ENCODE measurements around the gene TNXB.
"Not testable (repeated sequence)": the region's sequence is repeated elsewhere in the genome, so short reads cannot be mapped to it uniquely, and the experiment has no call there.

Gene TNXB

GRCh38 chr6:32037136-32037535 lies 72.0 kb downstream of the TNXB start:
- DNase-seq = not testable (repeated sequence)

GRCh38 chr6:32035283-32036013 lies 73.7 kb downstream of the TNXB start:
- DNase-seq = not testable (repeated sequence)

- DNase-seq = not testable (repeated sequence)
These were observed 79.6 kb downstream of the TNXB start for GRCh38 chr6:32029553-32029952.

- not testable (repeated sequence) for DNase-seq
These were observed 80.5 kb downstream of the TNXB start for GRCh38 chr6:32028631-32029030.

- not testable (repeated sequence) for DNase-seq
These were observed 87.0 kb downstream of the TNXB start for GRCh38 chr6:32022100-32022499.

DNA sequence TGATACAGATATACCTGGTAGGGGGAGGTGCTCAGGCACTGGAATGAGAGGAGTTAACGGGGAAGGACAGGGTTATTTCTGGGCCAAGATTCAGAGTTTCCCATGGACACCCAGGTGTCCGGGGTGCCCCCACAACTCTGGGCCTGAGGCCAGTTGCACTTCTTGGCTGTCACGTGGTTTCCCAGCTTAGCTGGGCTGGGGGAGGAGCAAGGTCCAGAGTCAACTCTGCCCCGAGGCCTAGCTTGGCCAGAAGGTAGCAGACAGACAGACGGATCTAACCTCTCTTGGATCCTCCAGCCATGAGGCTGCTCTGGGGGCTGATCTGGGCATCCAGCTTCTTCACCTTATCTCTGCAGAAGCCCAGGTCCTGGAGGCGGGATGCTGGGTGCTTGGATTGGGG lies 94.6 kb downstream of the TNXB start, which contains the start of gene C4B:
C4B (plus strand) TSS at position 249 of the 400 bp plus-strand sequence; CDS start at position 300, 51 bp downstream.
- DNase-seq = not testable (repeated sequence)

DNA sequence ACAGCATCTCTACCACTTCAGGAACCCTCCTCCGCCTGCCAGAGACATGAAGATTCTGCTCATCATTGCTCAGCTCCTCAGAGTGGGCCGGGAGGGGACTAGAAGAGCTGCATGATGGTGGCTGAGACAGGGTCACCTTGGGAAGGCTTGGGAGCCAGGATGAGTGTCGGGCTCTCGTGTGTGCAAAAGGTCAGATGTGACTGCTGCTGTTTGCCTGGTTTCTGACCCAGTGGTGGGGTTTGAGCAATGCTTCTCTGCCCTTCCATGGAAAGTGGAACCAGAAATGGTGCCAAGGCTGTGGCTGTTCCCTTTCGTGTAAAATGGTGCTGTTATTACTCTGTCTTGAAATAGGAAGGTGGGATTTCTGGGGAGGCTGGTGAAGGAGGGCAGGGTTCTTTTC lies 95.4 kb downstream of the TNXB start:
- not testable (repeated sequence) for DNase-seq

DNA sequence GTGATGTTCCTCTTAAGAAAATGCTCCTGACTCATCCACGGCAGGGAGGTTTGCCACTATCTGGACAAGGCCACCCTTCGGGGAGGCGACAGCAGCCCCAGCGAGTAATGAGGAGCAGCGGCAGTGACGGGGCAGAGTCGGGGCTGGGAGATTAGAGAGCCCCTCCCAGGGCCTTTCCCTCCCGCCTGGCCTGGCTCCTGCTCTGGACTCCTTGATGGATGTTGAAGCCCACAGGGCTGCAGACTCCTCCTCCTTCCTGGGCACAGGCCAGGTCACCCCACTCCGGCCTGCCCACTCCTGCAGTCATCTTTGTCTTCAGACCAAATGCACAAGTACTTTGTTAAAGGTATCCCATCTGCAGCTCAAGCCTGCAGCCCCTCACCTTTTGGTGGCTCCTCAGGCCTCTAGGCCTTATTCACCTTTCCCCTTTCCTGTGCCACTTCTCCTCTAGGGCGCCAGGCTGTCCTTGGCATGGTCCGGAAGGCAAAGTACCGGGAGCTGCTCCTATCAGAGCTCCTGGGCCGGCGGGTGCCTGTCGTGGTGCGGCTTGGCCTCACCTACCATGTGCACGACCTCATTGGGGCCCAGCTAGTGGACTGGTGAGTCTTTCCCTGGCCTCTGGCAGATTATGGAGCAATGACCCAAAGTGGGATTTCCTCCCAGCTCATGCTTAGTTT lies 96.1 kb downstream of the TNXB start:
- not testable (repeated sequence) for DNase-seq

DNA sequence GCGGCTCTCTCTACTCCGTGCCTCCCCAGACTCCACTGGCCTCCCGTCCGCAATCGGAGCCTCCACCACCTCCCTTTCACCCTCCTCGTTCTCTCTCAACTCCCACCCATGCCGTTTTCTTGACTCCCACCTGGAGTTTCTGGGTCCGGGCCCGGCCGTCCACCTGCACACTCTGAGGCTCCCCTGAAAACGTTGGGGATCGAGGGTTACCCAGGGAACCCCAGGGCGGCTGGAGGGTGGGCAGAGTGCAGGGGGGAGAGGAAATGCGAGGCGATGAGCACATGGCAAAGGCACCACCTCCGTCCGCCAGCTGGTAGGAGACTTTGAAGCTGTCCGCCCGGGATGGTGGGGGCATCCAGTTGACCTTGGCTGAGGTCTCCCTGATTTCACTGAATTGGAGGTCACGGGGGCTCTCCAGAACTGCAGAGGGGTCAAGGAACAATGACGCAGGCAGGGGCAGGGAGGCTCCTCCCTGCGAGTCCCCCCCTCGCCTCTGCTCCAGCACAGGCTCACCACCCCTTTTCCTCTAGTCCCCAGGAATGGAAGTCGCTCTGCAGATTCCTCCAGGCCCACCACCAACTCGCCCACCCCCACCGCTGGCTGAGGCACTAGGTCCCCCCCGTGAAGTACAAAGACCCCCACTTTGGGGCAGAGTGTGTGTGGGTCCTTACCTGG lies 98.1 kb downstream of the TNXB start:
- DNase-seq = not testable (repeated sequence)

DNA sequence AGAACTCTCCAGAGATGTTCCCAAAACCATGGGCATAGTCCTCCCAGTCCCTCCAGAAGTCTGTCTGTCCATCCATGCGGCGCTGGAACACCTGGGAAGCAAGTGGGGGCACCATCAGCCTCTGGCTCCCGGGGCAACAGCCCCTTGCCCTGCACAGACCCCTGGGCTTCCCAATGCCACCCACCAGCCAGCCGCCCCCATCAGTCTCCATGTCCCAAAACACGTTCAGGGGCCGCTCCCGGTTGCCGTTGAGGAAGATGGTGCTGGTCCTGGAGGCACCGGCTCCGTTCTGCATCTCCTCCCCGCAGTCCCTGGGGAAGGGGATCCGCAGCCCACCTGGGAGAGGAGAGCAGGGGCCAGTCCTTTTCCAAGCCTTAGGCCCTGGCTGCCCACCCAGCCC lies 99.6 kb downstream of the TNXB start:
- DNase-seq = not testable (repeated sequence)

DNA sequence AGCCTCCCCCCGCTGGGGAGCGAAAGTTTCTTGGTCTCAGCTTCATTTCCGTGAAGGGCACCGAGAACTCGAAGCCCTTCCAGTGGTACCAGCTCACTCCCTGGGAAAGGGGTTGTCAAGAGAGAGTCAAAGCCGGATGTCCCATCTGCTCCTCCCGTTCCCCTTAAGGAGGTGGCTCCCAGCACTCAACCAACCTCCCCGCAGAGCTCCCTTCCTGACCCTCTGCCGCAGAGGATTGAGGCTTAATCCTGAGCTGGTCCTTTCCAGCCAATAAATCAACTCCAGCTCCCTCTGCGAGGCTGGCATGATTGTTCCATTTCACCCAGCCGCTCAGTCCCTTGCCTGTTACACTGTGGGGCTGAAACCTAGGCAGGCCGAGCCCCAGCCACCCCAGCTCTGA lies 100.5 kb downstream of the TNXB start:
- DNase-seq = not testable (repeated sequence)

GRCh38 chr6:32008037-32008436 lies 101.1 kb downstream of the TNXB start:
- not testable (repeated sequence) for DNase-seq

- not testable (repeated sequence) for DNase-seq
These were observed 102.1 kb downstream of the TNXB start for GRCh38 chr6:32007086-32007485.

DNA sequence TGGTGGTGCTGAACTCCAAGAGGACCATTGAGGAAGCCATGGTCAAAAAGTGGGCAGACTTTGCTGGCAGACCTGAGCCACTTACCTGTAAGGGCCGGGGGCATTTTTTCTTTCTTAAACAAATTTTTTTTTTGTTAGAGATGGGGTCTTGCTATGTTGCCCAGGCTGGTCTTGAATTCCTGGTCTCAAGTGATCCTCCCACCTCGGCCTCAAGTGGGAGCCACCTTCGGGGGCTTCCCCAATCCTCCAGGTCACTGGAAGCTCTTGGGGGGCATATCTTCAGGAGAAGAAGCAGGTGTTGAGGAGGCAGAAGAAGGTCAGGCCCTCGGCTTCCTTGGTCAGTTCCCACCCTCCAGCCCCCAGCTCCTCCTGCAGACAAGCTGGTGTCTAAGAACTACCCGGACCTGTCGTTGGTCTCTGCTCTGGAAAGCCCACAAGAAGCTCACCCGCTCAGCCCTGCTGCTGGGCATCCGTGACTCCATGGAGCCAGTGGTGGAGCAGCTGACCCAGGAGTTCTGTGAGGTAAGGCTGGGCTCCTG lies 103.1 kb downstream of the TNXB start:
- not testable (repeated sequence) for DNase-seq

DNA sequence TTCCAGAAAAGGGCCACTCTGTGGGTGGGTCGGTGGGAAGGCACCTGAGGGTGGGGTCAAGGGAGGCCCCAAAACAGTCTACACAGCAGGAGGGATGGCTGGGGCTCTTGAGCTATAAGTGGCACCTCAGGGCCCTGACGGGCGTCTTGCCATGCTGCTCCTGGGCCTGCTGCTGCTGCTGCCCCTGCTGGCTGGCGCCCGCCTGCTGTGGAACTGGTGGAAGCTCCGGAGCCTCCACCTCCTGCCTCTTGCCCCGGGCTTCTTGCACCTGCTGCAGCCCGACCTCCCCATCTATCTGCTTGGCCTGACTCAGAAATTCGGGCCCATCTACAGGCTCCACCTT lies 103.6 kb downstream of the TNXB start:
- not testable (repeated sequence) for DNase-seq

DNA sequence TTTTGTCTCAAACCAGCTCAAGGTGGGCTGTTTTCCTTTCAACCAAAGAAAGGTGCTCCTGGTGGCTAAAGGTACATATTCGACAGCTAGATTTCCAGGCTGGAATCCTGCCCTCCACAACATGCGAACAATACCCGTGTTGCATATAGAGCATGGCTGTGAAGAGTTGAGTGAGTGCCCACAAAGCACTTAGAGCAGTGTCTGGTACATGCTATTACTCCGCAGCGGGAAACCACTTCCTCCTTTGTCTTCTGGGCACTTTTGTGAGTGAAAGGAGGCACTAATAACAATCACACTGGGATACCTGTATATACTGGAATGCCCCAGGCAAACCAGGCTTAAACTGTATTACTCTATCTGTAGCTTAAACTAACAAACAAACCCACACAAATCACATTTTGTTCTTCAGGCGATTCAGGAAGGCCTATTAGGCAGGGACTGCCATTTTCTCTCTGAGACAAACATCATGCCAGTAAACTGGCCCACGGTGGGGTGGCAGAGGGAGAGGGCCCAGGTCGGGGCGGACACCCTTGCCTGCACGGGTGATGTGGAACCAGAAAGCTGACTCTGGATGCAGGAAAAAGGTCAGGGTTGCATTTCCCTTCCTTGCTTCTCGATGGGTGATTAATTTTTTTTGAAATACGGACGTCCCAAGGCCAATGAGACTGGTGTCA lies 104.1 kb downstream of the TNXB start:
- not testable (repeated sequence) for DNase-seq

- not testable (repeated sequence) for DNase-seq
These were observed 104.7 kb downstream of the TNXB start for GRCh38 chr6:32004393-32004792.

- DNase-seq = not testable (repeated sequence)
These were observed 105.8 kb downstream of the TNXB start for GRCh38 chr6:32003301-32003700.

DNA sequence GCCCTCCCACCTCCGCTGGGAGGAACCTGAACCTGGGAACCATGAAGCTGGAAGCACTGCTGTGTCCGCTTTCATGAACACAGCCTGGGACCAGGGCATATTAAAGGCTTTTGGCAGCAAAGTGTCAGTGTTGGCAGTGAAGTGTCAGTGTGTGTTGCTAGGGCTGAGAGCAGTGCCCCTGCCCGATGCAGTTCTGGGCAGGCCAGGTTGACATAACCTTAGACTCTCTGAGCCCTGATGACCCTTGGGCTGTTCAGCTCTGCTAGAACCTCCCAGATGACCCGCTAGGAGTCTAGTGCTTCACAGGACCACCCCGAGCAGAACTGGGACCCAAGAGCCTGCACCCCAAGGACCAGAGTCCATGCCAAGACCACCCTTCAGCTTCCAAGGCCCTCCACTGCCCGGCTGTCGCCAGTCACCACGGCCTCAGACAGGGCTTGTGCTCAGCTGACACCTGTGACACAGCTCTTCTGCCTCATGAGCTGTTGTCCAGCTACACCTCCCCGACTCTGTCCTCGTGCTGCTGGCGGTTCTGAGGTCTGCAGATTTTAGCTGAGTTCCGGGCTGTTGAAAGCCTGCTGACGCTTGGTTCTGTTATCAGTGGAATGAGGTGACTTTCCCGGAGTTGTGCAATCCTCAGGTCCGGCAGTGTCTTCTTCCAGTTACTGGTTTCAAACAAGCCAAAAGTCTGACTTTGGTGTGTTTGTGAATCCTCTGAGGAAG lies 106.4 kb downstream of the TNXB start:
- not testable (repeated sequence) for DNase-seq

DNA sequence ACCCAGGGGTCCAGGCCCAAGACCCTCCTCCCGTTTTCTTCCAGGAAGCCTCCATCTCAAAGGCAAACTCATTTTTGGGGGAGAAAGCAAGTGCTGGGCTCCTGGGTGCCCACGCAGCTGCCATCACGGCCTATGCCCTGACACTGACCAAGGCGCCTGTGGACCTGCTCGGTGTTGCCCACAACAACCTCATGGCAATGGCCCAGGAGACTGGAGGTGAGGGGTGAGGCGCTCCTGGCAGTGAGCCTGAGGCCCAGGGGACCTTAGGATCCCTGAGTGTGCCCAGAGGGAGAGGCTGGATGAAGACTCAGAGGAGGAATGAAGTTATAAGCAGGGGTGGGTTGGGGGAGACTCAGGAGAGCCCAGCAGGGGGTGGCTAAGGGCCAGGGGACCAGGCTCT lies 112.8 kb downstream of the TNXB start:
- not testable (repeated sequence) for DNase-seq

- not testable (repeated sequence) for DNase-seq
These were observed 114.7 kb downstream of the TNXB start for GRCh38 chr6:31994421-31994820.
